ENCODE data around the gene SHISA9.

The SHISA9 gene

GRCh38 chr16:13083681-13084080 is 182.3 kb downstream of the SHISA9 start:
- Histone ChIP-seq H3K36me3 (ENCODE audit: insufficient read depth, low read length) (no peaks in the 10 kb centered on the region), H3K79me2 (ENCODE audit: insufficient read depth, low read length) (no peaks in the 10 kb centered on the region), H3K4me3 (ENCODE audit: low read length, poor library complexity, severe bottlenecking) (no peak overlapping the region), H3K4me2 (ENCODE audit: low read depth, low read length, poor library complexity, severe bottlenecking) (no peak overlapping the region), H3F3A (ENCODE audit: low read depth) (no peaks in the 10 kb centered on the region), H4K20me1 (ENCODE audit: insufficient read depth, low read length, poor library complexity, severe bottlenecking) (no peaks in the 10 kb centered on the region), H3K27me3 (ENCODE audit: insufficient read depth, low read length, poor library complexity, severe bottlenecking) (no peaks in the 10 kb centered on the region), H3K4me1 (ENCODE audit: insufficient read depth, low read length, poor library complexity, severe bottlenecking) (no peaks in the 10 kb centered on the region), H2AFZ (ENCODE audit: low read length) (no peak overlapping the region), H3K9me2 (replicated peaks; ENCODE audit: low read depth, low read length) (no peaks in the 10 kb centered on the region), H3K9ac (ENCODE audit: low read depth, low read length, poor library complexity, severe bottlenecking) (no peak overlapping the region), H3K9me3 (ENCODE audit: insufficient read depth, low read depth, low read length) (no peaks in the 10 kb centered on the region)
- no peak for TF ChIP-seq EZH2phosphoT487 (IDR thresholded peaks at IDR 0.05; ENCODE audit: borderline replicate concordance)
- TF ChIP-seq CTCF (conservative IDR thresholded peaks at IDR 0.05; ENCODE audit: low read length) = no peak

- Histone ChIP-seq H3K79me2 (ENCODE audit: insufficient read depth, low read length) (no peaks in the 10 kb centered on the region), H3K27me3 (ENCODE audit: insufficient read depth, low read length, poor library complexity, severe bottlenecking) (no peaks in the 10 kb centered on the region), H3K36me3 (ENCODE audit: insufficient read depth, low read length) (no peaks in the 10 kb centered on the region), H3K4me2 (ENCODE audit: low read depth, low read length, poor library complexity, severe bottlenecking) (no peak overlapping the region), H3K4me1 (ENCODE audit: insufficient read depth, low read length, poor library complexity, severe bottlenecking) (no peaks in the 10 kb centered on the region), H3K9me3 (ENCODE audit: insufficient read depth, low read depth, low read length) (no peaks in the 10 kb centered on the region), H3K9me2 (replicated peaks; ENCODE audit: low read depth, low read length) (no peaks in the 10 kb centered on the region), H2AFZ (ENCODE audit: low read length) (no peak overlapping the region), H3K4me3 (ENCODE audit: low read length, poor library complexity, severe bottlenecking) (no peak overlapping the region), H3K9ac (ENCODE audit: low read depth, low read length, poor library complexity, severe bottlenecking) (no peak overlapping the region), H3F3A (ENCODE audit: low read depth) (no peaks in the 10 kb centered on the region), H4K20me1 (ENCODE audit: insufficient read depth, low read length, poor library complexity, severe bottlenecking) (no peaks in the 10 kb centered on the region)
- TF ChIP-seq CTCF (conservative IDR thresholded peaks at IDR 0.05; ENCODE audit: low read length) (no peak), EZH2phosphoT487 (IDR thresholded peaks at IDR 0.05; ENCODE audit: borderline replicate concordance) (no peak)
Observed at GRCh38 chr16:13084331-13084730, 182.9 kb downstream of the SHISA9 start.

- Histone ChIP-seq H3K36me3 (ENCODE audit: insufficient read depth, low read length) (no peaks in the 10 kb centered on the region), H3F3A (ENCODE audit: low read depth) (no peaks in the 10 kb centered on the region), H4K20me1 (ENCODE audit: insufficient read depth, low read length, poor library complexity, severe bottlenecking) (no peaks in the 10 kb centered on the region), H3K9me3 (ENCODE audit: insufficient read depth, low read depth, low read length) (no peaks in the 10 kb centered on the region), H3K27me3 (ENCODE audit: insufficient read depth, low read length, poor library complexity, severe bottlenecking) (no peaks in the 10 kb centered on the region), H2AFZ (ENCODE audit: low read length) (no peak overlapping the region), H3K9me2 (replicated peaks; ENCODE audit: low read depth, low read length) (no peaks in the 10 kb centered on the region), H3K4me3 (ENCODE audit: low read length, poor library complexity, severe bottlenecking) (no peak overlapping the region), H3K79me2 (ENCODE audit: insufficient read depth, low read length) (no peaks in the 10 kb centered on the region), H3K4me1 (ENCODE audit: insufficient read depth, low read length, poor library complexity, severe bottlenecking) (no peaks in the 10 kb centered on the region), H3K4me2 (ENCODE audit: low read depth, low read length, poor library complexity, severe bottlenecking) (no peak overlapping the region), H3K9ac (ENCODE audit: low read depth, low read length, poor library complexity, severe bottlenecking) (no peak overlapping the region)
- no peak for TF ChIP-seq EZH2phosphoT487 (IDR thresholded peaks at IDR 0.05; ENCODE audit: borderline replicate concordance)
- no peak for TF ChIP-seq CTCF (conservative IDR thresholded peaks at IDR 0.05; ENCODE audit: low read length)
Observed at GRCh38 chr16:13093661-13094060, 192.3 kb downstream of the SHISA9 start.

Measured in Loucy (cell line).